ENCODE measurements around the gene TMEM214.

DNA sequence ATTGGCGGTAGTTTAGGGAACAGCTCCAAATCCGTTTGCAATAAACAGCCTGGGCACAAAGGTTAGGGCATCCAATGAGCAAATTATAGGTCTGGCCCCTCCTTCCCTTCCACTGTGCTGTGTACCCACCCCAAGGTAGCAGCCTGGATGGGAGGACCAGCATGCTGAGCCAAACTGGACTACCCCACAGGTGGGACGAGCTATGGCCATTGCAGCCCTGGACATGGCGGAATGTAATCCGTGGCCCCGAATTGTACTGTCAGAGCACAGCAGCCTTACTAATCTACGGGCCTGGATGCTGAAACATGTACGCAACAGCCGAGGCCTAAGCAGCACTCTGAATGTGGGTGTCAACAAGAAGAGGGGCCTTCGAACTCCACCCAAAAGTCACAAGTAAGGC is 25.4 kb downstream of the TMEM214 start:
- TF ChIP-seq CTCF (IDR thresholded peaks at IDR 0.05) (no peak), POLR2A (IDR thresholded peaks at IDR 0.05) (no peak)
